ENCODE results near the gene ANKRD33B.

The ANKRD33B gene

DNA sequence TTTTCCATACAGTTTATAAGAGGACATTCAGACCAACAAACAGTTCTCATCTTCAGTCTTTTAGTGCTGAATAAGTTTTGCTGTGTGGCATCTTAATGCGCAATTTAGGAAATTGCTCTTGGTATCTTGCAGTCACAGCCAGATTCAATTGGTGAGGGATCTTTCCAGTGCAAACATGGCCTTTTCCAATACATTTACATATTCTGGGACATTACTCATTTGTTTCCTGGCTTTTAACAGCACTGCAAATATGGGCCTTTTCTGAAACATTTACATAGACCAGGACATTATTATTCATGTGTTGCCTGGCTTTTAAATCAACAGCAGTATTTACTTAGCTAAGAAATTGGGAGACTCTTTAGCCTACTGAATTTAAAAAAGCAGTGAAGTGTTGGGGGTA lies 22.7 kb downstream of the ANKRD33B start:
- Histone ChIP-seq H3K9ac (ENCODE audit: low read length) (no peak overlapping the region), H3K4me1 (ENCODE audit: control insufficient read depth, insufficient read depth, low read length) (no peaks in the 10 kb centered on the region), H3K4me3 (ENCODE audit: low read length) (no peak overlapping the region), H3K36me3 (ENCODE audit: control insufficient read depth, insufficient read depth, low read length) (no peaks in the 10 kb centered on the region), H3K27ac (ENCODE audit: low read depth, low read length) (no peak overlapping the region), H3K27me3 (ENCODE audit: control insufficient read depth, insufficient read depth, low read length) (no peaks in the 10 kb centered on the region)

DNA sequence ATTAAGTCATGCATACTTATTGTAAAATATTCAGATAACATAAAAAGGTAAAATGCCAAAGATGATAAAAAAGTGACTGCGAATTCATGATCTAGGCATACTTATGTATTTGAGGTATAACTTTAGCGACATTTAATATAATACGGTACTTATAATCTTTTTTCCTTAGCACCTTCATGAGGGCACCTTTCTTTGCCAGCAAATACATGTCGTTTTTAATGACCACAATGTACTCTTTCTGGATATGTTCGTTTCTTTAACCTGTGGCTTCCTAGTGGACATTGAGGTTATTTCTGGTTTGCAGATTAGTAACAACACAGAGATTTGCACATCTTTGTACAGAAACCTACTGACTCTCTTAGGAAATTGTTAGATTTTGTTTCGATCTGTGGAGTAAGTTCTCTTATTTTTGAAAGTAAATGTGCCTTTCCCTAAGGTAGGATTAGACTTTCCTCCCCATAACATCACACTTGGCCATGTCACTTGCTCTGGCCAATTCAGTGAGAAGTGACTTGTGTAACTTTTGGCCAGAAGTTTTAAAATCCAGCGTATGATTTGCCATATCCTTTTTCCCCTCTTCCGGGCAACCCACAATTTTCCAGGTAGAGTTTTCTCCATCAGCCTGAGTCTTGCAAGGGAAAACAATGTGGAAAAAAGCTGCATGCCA lies 24.4 kb downstream of the ANKRD33B start:
- Histone ChIP-seq H3K4me3 (ENCODE audit: low read length) (no peak overlapping the region), H3K36me3 (ENCODE audit: control insufficient read depth, insufficient read depth, low read length) (no peaks in the 10 kb centered on the region), H3K9ac (ENCODE audit: low read length) (no peak overlapping the region), H3K4me1 (ENCODE audit: control insufficient read depth, insufficient read depth, low read length) (no peaks in the 10 kb centered on the region), H3K27me3 (ENCODE audit: control insufficient read depth, insufficient read depth, low read length) (no peaks in the 10 kb centered on the region), H3K27ac (ENCODE audit: low read depth, low read length) (no peak overlapping the region)

DNA sequence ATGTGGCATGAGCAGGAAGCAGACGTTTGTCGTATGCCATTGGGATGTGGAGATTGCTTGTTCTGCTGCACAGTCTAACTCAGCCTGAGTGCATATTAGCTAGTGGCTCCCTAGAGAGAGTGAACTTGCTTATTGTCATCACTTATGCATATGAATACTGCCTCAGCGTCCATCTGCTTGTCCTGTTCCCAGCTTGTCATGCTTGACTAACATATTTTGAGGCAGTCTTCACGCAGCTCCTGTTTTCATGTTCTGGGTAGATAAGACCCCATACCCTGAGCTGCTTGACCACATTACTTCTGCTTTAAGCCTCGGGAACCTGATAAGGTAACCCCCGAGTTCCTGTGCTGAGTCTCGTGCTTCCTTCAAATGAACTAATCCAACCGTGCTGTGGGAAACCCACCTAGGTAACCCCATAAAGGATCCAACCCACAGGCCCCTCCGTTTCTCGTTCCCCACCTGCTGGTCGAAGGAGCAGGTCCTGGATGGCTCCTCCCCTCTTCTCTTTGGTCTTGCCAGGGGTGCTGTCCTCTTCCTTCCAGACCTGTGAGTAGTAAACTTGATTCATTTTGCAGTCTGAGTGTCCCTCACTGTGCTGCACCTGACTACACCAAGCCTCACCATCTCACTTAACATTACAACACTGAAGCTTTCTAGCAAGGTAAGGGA lies 25.0 kb downstream of the ANKRD33B start:
- H3K4me3 ChIP-seq (ENCODE audit: low read length) = no peak overlapping the region
- no peak overlapping the region for H3K9ac ChIP-seq (ENCODE audit: low read length)
- H3K4me1 ChIP-seq (ENCODE audit: control insufficient read depth, insufficient read depth, low read length) = no peaks in the 10 kb centered on the region
- no peak overlapping the region for H3K27ac ChIP-seq (ENCODE audit: low read depth, low read length)
- no peaks in the 10 kb centered on the region for H3K27me3 ChIP-seq (ENCODE audit: control insufficient read depth, insufficient read depth, low read length)
- H3K36me3 ChIP-seq (ENCODE audit: control insufficient read depth, insufficient read depth, low read length) = no peaks in the 10 kb centered on the region

DNA sequence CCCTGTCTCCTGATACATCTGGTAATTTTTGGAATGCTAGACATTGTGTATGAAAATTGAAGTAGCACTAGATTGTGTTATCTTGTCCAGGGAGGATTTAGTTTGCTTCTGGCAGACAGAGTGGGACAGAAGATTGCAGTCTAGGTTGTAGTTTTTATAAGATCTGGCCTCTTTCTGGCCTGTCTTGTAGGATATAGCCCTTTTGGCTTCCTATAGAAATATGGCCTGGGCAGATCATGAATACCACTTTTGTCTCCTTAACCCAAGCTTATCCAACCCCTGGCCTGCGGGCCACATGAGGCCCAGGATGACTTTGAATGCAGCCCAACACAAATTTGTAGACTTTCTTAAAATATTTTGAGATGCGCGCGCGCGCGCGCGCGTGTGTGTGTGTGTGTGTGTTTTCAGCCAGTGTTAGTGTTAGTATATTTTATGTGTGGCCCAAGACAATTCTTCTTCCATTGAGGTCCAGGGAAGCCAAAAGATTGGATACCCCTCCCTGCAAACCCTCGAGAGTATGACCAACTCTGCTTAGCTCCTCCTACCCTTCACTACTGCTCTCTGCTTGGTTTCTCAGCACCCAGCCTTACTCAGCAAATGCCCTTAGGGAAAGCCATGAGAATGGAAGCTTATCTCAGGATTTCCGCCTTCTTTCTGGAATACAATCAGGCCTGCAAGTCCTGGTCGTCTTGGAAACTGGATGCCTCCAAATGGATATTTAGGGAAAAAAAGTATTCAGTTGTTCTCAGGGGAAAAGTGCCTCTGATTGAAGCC lies 26.5 kb downstream of the ANKRD33B start:
- Histone ChIP-seq H3K36me3 (ENCODE audit: control insufficient read depth, insufficient read depth, low read length) (no peaks in the 10 kb centered on the region), H3K4me1 (ENCODE audit: control insufficient read depth, insufficient read depth, low read length) (no peaks in the 10 kb centered on the region), H3K27ac (ENCODE audit: low read depth, low read length) (no peak overlapping the region), H3K27me3 (ENCODE audit: control insufficient read depth, insufficient read depth, low read length) (no peaks in the 10 kb centered on the region), H3K4me3 (ENCODE audit: low read length) (no peak overlapping the region), H3K9ac (ENCODE audit: low read length) (no peak overlapping the region)

DNA sequence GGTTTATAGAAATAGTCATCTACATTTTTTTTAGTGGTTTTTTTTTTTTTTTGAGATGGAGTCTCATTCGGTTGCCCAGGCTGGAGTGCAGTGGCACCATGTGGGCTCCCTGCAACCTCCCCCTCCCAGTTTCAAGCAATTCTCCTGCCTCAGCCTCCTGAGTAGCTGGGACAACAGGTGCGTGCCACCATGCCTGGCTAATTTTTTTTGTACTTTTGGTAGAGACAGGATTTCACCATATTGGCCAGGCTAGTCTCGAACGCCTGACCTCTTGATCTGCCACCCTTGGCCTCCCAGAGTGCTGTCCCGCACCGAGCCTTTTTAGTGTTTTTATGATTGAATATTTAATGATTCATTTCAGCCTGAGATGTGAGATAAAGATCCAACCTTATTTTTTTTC lies 27.3 kb downstream of the ANKRD33B start:
- H3K9ac ChIP-seq (ENCODE audit: low read length) = no peak overlapping the region
- H3K4me3 ChIP-seq (ENCODE audit: low read length) = no peak overlapping the region
- H3K27ac ChIP-seq (ENCODE audit: low read depth, low read length) = no peak overlapping the region
- H3K27me3 ChIP-seq (ENCODE audit: control insufficient read depth, insufficient read depth, low read length) = no peaks in the 10 kb centered on the region
- no peaks in the 10 kb centered on the region for H3K4me1 ChIP-seq (ENCODE audit: control insufficient read depth, insufficient read depth, low read length)
- H3K36me3 ChIP-seq (ENCODE audit: control insufficient read depth, insufficient read depth, low read length) = no peaks in the 10 kb centered on the region

DNA sequence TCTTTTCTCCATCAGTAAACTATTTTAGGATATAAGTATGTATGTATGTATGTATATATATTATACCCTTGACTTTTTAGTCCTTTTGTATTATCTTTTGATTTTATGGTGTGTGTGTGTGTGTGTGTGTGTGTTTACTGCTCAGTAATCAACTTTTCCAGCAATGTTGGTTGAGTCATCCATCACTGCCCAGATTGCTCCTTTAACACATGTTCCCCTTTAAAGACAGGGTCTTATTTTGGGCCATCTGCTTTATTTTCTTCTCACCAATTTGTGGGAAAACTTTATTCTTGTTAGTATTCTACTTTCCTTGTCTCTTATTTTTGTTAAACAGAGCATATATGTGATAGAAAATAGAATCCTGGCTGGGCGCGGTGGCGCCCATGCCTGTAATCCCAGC lies 28.1 kb downstream of the ANKRD33B start:
- H3K4me3 ChIP-seq (ENCODE audit: low read length) = no peak overlapping the region
- no peaks in the 10 kb centered on the region for H3K36me3 ChIP-seq (ENCODE audit: control insufficient read depth, insufficient read depth, low read length)
- no peak overlapping the region for H3K9ac ChIP-seq (ENCODE audit: low read length)
- no peaks in the 10 kb centered on the region for H3K4me1 ChIP-seq (ENCODE audit: control insufficient read depth, insufficient read depth, low read length)
- no peak overlapping the region for H3K27ac ChIP-seq (ENCODE audit: low read depth, low read length)
- no peaks in the 10 kb centered on the region for H3K27me3 ChIP-seq (ENCODE audit: control insufficient read depth, insufficient read depth, low read length)

DNA sequence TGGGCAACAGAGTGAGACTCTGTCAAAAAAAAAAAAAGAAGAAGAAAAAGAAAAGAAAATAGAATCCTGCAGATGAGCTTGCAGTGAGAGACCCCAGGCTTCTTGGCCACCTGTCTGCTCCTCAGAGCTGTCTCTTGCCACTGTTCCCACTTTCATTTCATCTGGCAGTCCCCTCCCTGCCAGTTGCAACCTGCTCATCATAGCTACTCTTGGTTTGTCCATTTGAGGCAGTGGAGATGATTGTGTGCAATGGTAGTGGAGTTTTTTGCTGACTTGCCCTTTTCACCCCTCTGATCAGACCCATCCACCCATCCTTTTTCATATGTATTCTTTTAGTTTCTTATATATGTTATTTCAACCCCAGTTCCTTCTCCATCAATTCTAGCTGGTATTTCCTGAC lies 28.7 kb downstream of the ANKRD33B start:
- H3K36me3 ChIP-seq (ENCODE audit: control insufficient read depth, insufficient read depth, low read length) = no peaks in the 10 kb centered on the region
- no peaks in the 10 kb centered on the region for H3K4me1 ChIP-seq (ENCODE audit: control insufficient read depth, insufficient read depth, low read length)
- H3K27ac ChIP-seq (ENCODE audit: low read depth, low read length) = no peak overlapping the region
- no peaks in the 10 kb centered on the region for H3K27me3 ChIP-seq (ENCODE audit: control insufficient read depth, insufficient read depth, low read length)
- no peak overlapping the region for H3K4me3 ChIP-seq (ENCODE audit: low read length)
- H3K9ac ChIP-seq (ENCODE audit: low read length) = no peak overlapping the region

DNA sequence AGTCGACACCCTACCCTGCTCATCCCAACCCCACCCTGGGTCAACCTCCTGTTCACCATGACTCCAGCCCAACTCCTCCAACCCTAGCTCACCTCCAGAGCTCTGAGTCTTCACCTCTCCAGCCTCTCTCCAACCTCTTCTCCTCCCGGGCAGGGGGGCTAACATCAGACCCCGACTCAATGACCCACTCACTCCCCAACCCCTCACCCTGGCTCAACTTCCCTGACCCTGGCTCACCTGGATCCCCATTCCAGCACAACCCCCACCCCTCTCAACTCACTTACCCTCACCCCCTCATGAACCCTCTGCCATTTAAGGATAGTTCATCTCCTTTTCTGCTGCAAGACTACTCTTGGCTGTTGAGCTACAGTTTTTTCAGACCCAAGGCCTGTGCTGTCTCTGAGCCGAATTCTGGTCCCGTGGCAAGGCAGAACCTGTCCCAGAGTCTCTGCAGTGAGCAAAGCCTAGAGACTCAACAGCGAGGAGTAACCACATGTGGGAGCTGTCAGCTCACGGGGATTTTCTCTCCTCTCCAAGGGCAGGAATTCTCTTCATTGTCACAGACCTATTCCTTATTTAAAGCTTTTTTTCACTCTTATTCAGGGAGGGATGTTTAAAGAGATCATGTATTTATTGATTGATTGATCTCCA lies 29.8 kb downstream of the ANKRD33B start:
- Histone ChIP-seq H3K27me3 (ENCODE audit: control insufficient read depth, insufficient read depth, low read length) (no peaks in the 10 kb centered on the region), H3K9ac (ENCODE audit: low read length) (no peak overlapping the region), H3K4me1 (ENCODE audit: control insufficient read depth, insufficient read depth, low read length) (no peaks in the 10 kb centered on the region), H3K36me3 (ENCODE audit: control insufficient read depth, insufficient read depth, low read length) (no peaks in the 10 kb centered on the region), H3K4me3 (ENCODE audit: low read length) (no peak overlapping the region), H3K27ac (ENCODE audit: low read depth, low read length) (no peak overlapping the region)

DNA sequence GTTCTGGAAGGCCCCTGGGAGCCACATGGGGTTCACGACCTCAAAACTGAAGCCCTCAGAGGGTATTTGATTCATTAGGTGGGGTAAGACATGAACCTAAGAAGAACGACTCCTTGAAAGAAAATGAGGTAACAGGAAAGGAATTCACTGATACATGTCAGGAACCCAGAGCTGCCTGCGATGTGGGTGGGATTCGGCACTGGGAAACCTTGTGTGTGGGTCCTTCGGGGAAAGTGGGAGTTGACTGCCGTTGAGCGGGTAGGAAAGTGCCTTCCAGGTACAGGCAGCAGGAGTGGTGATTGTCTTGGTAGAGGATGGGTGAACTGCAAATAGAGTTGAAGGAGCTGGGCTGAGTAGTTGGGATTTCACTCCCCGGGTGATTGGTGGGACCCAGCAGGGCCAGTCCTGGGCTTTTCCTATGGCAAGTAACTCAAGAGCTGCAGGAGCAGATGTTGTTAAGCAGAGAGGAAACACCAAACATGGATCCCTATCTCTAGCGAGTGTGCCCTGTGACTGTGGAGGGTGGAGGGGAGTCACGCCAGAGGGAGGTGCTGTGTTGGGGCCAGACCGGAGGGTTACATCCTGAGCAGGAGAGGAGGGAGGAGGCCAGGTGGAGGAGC lies 30.8 kb downstream of the ANKRD33B start:
- Histone ChIP-seq H3K4me1 (ENCODE audit: control insufficient read depth, insufficient read depth, low read length) (no peaks in the 10 kb centered on the region), H3K9ac (ENCODE audit: low read length) (no peak overlapping the region), H3K4me3 (ENCODE audit: low read length) (no peak overlapping the region), H3K27ac (ENCODE audit: low read depth, low read length) (no peak overlapping the region), H3K27me3 (ENCODE audit: control insufficient read depth, insufficient read depth, low read length) (no peaks in the 10 kb centered on the region), H3K36me3 (ENCODE audit: control insufficient read depth, insufficient read depth, low read length) (no peaks in the 10 kb centered on the region)

DNA sequence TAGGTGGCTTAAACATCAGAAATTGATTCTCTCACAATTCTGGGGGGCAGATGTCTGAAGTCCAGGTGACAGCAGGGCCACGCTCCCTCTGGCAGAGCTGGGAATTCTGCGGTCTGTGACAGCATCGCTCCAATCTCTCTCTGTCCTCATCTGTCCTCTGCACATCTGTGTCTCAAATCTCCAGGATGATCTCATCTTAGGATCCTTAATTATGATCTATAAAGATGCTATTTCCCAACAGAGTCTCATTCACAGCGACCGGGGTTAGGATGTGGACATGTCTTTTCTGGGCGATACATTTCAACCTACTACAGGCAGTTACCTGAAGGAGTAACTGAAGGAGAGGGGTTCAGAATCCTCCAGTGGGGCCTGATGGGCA lies 31.4 kb downstream of the ANKRD33B start:
- Histone ChIP-seq H3K27me3 (ENCODE audit: control insufficient read depth, insufficient read depth, low read length) (no peaks in the 10 kb centered on the region), H3K36me3 (ENCODE audit: control insufficient read depth, insufficient read depth, low read length) (no peaks in the 10 kb centered on the region), H3K4me1 (ENCODE audit: control insufficient read depth, insufficient read depth, low read length) (no peaks in the 10 kb centered on the region), H3K27ac (ENCODE audit: low read depth, low read length) (no peak overlapping the region), H3K4me3 (ENCODE audit: low read length) (peak overlapping the region; percentile 30), H3K9ac (ENCODE audit: low read length) (no peak overlapping the region)

DNA sequence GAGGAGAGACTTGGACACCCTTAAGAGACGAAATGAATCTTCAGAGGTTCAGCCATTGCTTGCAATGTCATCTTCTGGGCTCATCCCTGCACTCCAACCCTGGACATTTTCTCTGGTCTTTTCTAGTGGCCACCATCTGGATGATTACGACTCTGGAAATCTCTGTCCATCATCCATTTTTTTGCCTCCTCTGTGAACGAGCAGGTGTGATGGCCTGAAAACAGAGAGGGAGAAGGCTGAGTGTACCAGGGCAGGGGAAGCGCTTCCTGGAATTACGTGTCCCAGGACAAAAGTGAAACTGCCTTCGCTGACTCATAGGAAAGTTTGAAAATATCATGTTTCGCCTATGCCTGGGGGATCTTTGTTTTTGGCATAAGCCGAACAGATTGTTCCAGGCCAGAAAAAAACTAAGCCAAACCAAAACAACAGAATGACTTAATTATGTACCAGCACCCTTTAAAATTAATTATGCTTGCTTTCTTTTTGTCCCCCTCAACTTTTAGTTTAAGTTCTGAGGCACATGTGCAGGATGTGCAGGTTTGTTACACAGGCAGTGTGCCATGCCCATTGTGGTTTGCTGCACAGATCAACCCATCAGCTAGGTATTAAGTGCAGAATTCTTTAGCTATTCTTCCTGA lies 31.9 kb downstream of the ANKRD33B start:
- no peaks in the 10 kb centered on the region for H3K4me1 ChIP-seq (ENCODE audit: control insufficient read depth, insufficient read depth, low read length)
- H3K36me3 ChIP-seq (ENCODE audit: control insufficient read depth, insufficient read depth, low read length) = no peaks in the 10 kb centered on the region
- peak overlapping the region; percentile 30 for H3K4me3 ChIP-seq (ENCODE audit: low read length)
- H3K27ac ChIP-seq (ENCODE audit: low read depth, low read length) = no peak overlapping the region
- H3K27me3 ChIP-seq (ENCODE audit: control insufficient read depth, insufficient read depth, low read length) = no peaks in the 10 kb centered on the region
- H3K9ac ChIP-seq (ENCODE audit: low read length) = no peak overlapping the region

DNA sequence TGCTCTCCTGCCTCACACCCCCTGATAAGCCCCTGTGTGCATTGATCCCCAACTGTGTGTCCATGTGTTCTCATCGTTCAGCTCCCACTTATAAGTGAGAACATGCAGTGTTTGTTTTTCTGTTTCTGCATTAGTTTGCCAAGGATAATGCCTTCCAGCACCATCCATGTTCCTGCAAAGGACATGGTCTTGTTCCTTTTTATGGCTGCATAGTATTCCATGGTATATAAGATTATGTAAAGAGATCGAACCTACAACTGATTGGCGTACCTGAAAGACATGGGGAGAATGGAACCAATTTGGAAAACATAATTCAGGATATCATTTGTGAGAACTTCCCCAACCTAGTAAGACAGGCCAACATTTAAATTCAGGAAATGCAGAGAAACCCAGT lies 32.4 kb downstream of the ANKRD33B start:
- no peaks in the 10 kb centered on the region for H3K27me3 ChIP-seq (ENCODE audit: control insufficient read depth, insufficient read depth, low read length)
- no peaks in the 10 kb centered on the region for H3K4me1 ChIP-seq (ENCODE audit: control insufficient read depth, insufficient read depth, low read length)
- no peak overlapping the region for H3K4me3 ChIP-seq (ENCODE audit: low read length)
- H3K27ac ChIP-seq (ENCODE audit: low read depth, low read length) = no peak overlapping the region
- H3K36me3 ChIP-seq (ENCODE audit: control insufficient read depth, insufficient read depth, low read length) = no peaks in the 10 kb centered on the region
- H3K9ac ChIP-seq (ENCODE audit: low read length) = no peak overlapping the region

Data from rectal smooth muscle tissue (tissue), 1 donor.